Esophagus (tissue), 2 donors: Measurements from ENCODE around the gene PKD1. TPM values are rescaled to one million over a fixed set of nuclear protein-coding genes. Genes with fewer than 3 reads are reported as not detected.

Experiments
- H3K27ac ChIP-seq, 2 donors: one replicate each; pipeline ENCODE4 v1.5.1; 2013; ENCODE audit warnings: low read depth in 2 of 2, mild to moderate bottlenecking in 2 of 2, inconsistent platforms in 1 of 2, low read length in 1 of 2, moderate library complexity in 1 of 2
- H3K27me3 ChIP-seq, 2 donors: one replicate each; pipeline ENCODE4 v1.6.1; 2013; ENCODE audit warnings: low read length in 2 of 2, control low read depth in 1 of 2, mild to moderate bottlenecking in 1 of 2; ENCODE audit not compliant: insufficient read depth in 2 of 2, control insufficient read depth in 1 of 2
- H3K36me3 ChIP-seq, 2 donors: one replicate each; pipeline ENCODE4 v1.6.1; 2013; ENCODE audit warnings: low read length in 1 of 2; ENCODE audit not compliant: control insufficient read depth in 2 of 2, insufficient read depth in 2 of 2
- H3K4me1 ChIP-seq, 2 donors: one replicate each; pipeline ENCODE4 v1.6.1; 2013; ENCODE audit warnings: low read length in 1 of 2; ENCODE audit not compliant: control insufficient read depth in 2 of 2, insufficient read depth in 2 of 2
- H3K4me3 ChIP-seq, 2 donors: one replicate each; pipeline ENCODE4 v1.5.1; 2013; ENCODE audit warnings: low read length in 2 of 2, mild to moderate bottlenecking in 2 of 2, low read depth in 1 of 2, moderate library complexity in 1 of 2
- H3K9me3 ChIP-seq, 2 donors: one replicate each; pipeline ENCODE4 v1.6.1; 2013; ENCODE audit warnings: mild to moderate bottlenecking in 2 of 2, low read depth in 1 of 2, low read length in 1 of 2, moderate library complexity in 1 of 2; ENCODE audit not compliant: control insufficient read depth in 2 of 2, insufficient read depth in 1 of 2
- WGBS, 2 donors: extraction: QIAGEN DNeasy Blood & Tissue Kit; methylation state at CpG; one replicate each; pipeline ENCODE4 v1.1.7; 2013; 5-methylcytosine and 5-hydroxymethylcytosine counted together
- polyA plus RNA-seq, 2 donors: library from polyadenylated mRNA; stranded (reverse); fragments of 200-250 nt; gene quantifications; one replicate each; pipeline ENCODE4 v1.2.3, GENCODE V29; 2013
- donor health status: healthy with polysubstance abuse.
- donor health status: Bipolar disorder and iron deficiency.

PKD1 gene
- polyA plus RNA-seq, 2 donors = 40.5 to 78.0 TPM

DNA sequence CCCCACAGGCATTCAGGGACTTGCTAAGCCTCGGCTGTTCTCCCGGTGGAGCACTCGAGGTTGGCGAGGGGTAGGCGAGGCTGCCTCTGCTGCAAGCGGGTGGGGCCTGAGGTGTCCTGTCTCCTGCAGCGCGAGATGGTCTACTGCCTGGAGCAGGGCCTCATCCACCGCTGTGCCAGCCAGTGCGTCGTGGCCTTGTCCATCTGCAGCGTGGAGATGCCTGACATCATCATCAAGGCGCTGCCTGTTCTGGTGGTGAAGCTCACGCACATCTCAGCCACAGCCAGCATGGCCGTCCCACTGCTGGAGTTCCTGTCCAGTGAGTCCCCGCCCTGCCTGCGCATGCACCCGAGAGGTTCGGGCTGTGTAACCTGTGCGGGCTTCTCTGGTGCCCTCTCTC is 61.6 kb downstream of the PKD1 start:
- H3K4me3 ChIP-seq = no peak overlapping the region
- peaks cover 0 to 3% of the 10 kb centered on the region in 2 donors for H3K9me3 ChIP-seq
- no peak overlapping the region for H3K27ac ChIP-seq
- H3K27me3 ChIP-seq = no peaks in the 10 kb centered on the region
- WGBS, 2 donors = 91 to 95% methylated on average over 20 of the region's 20 CpGs
- H3K36me3 ChIP-seq = peaks cover 19 to 75% of the 10 kb centered on the region in 2 donors
- peaks cover 0 to 2% of the 10 kb centered on the region in 2 donors for H3K4me1 ChIP-seq

DNA sequence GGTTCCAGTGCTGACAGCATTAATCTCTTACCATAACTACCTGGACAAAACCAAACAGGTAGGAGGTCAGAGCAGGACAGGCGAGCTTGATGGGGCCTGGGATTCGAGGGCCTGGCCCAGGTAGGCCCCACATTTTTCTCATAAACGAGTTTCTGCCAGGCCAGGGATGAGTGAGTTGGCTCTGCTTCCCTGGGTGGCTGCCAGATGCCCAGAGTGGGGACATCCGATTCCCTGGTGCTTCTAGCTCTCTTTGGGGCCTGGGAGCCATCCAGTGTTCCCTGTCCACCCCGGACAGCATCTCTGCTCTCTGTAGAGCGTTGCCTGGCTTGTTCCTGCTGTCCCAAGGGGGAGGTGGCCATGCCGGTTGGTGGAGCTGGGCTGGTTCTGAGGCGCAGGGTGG is 62.8 kb downstream of the PKD1 start:
- Histone ChIP-seq H3K4me3 (no peak overlapping the region), H3K27ac (no peak overlapping the region), H3K27me3 (no peaks in the 10 kb centered on the region), H3K36me3 (peaks cover 19 to 68% of the 10 kb centered on the region in 2 donors), H3K9me3 (peaks cover 0 to 3% of the 10 kb centered on the region in 2 donors), H3K4me1 (peaks cover 0 to 2% of the 10 kb centered on the region in 2 donors)
- WGBS, 2 donors = 82 to 88% methylated on average over 8 of the region's 8 CpGs

- WGBS, 2 donors = 84% methylated on average over 34 of the region's 34 CpGs
- Histone ChIP-seq H3K9me3 (peaks cover 0 to 3% of the 10 kb centered on the region in 2 donors), H3K27me3 (no peaks in the 10 kb centered on the region), H3K36me3 (peaks cover 19 to 62% of the 10 kb centered on the region in 2 donors), H3K27ac (no peak overlapping the region), H3K4me3 (no peak overlapping the region), H3K4me1 (peaks cover 0 to 2% of the 10 kb centered on the region in 2 donors)
Observed at GRCh38 chr16:2071454-2072202, 64.1 kb downstream of the PKD1 start.

DNA sequence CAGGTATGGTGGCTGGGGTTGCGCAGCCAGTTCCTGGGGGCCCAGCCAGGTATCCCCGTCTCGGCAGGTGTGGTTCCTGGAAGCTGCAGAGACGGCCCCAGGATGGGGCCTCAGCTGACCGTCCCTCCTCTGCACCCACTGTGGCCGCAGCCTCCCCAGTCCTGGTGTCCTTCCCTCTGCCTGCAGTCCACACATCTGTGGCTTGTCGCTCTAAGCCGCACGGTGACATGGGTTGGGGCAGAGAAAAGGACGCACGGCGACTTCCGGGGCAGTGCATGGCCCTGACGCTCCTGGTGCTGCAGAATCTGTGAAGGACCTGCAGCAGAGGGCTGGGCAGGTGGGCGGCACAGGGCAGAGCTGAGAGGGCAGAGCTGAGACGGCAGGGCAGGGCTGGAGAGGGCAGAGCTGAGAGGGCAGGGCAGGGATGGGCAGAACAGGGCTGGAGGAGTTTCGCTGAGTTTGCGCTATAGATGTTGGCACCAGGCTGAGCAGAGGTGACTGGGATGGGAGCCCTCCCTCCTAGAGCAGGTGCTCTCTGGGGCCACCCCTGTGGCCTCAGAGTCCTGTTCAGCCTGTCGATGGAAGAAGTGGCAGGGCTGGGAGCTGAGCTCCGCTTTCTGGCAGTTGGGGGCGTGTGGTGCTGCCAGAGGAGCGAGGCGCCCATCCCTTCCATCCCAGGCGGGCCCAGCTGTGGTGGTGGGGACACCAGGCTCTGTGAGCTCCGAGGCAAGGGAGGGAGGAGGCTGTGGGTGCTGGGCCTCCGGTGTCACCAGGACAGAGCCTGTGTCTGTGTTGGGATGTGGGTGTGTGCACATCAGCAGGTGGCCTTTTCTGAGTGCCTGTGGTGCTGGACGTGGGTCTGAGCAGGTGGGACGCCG is 64.9 kb downstream of the PKD1 start:
- peaks cover 22 to 61% of the 10 kb centered on the region in 2 donors for H3K36me3 ChIP-seq
- H3K4me3 ChIP-seq = no peak overlapping the region
- 93% methylated on average over 29 of the region's 29 CpGs for WGBS, 2 donors
- H3K4me1 ChIP-seq = peaks cover 0 to 2% of the 10 kb centered on the region in 2 donors
- peaks cover 0 to 3% of the 10 kb centered on the region in 2 donors for H3K9me3 ChIP-seq
- H3K27ac ChIP-seq = no peak overlapping the region
- no peaks in the 10 kb centered on the region for H3K27me3 ChIP-seq

DNA sequence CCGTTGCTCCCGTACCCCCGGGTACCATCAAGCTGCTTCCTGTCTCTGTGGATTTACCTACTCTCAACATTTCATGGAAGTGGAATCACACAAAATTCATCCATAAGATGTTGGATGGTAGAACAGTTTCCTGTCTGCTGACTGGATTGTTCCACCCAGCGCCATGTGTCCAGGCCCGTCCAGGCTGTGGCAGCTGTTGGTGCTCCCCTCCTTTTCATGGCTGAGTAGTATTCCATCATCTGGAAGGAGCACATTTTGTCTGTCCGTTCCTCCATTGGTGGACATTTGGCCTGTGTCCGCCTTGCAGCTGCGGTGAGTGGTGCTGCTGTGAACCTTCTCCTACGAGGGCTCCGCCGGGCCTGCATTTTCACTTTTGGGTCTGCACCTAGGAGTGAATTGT is 69.6 kb downstream of the PKD1 start:
- Histone ChIP-seq H3K4me1 (peaks cover 0 to 2% of the 10 kb centered on the region in 2 donors), H3K36me3 (peaks cover 22 to 59% of the 10 kb centered on the region in 2 donors), H3K9me3 (no peaks in the 10 kb centered on the region), H3K27ac (no peak overlapping the region), H3K4me3 (no peak overlapping the region), H3K27me3 (no peaks in the 10 kb centered on the region)
- 98% methylated on average over 11 of the region's 11 CpGs for WGBS, 2 donors

DNA sequence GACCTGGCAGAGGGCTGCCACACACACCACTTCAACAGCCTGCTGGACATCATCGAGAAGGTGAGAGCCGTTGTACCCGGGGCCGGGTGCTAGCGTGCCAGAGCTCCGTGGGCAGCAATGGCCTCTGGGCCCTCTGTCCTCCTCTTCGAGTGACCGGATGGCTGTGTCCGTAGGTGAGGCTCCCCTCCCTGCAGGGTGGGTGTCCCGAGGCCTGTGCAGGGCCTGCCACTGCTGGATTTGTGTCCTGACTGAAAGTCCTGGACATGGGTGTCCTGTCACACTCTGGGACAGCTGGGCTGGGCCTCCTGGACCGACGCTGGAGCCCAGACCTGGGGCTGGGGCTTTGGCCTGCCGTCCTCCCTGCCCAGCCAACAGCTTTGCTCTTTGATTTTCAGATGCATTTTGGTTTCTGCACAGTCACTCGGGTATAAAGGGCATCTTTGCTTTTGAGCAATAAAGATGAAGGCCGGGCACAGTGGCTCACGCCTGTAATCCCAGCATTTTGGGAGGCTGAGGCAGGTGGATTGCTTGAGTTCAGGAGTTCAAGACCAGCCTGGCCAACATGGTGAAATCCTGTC is 71.2 kb downstream of the PKD1 start:
- Histone ChIP-seq H3K4me1 (no peaks in the 10 kb centered on the region), H3K27me3 (no peaks in the 10 kb centered on the region), H3K4me3 (no peak overlapping the region), H3K36me3 (peaks cover 15 to 55% of the 10 kb centered on the region in 2 donors), H3K27ac (no peak overlapping the region), H3K9me3 (no peaks in the 10 kb centered on the region)
- WGBS, 2 donors = 92 to 94% methylated on average over 14 to 16 of the region's 16 CpGs

GRCh38 chr16:2063861-2064260 is 71.8 kb downstream of the PKD1 start:
- H3K4me3 ChIP-seq = no peak overlapping the region
- 89 to 90% methylated on average over 25 of the region's 25 CpGs for WGBS, 2 donors
- H3K27ac ChIP-seq = no peak overlapping the region
- H3K36me3 ChIP-seq = peaks cover 15 to 53% of the 10 kb centered on the region in 2 donors
- no peaks in the 10 kb centered on the region for H3K4me1 ChIP-seq
- H3K9me3 ChIP-seq = no peaks in the 10 kb centered on the region
- H3K27me3 ChIP-seq = no peaks in the 10 kb centered on the region

- no peak overlapping the region for H3K27ac ChIP-seq
- H3K9me3 ChIP-seq = no peaks in the 10 kb centered on the region
- 95% methylated on average over 28 of the region's 28 CpGs for WGBS, 2 donors
- no peak overlapping the region for H3K4me3 ChIP-seq
- H3K27me3 ChIP-seq = no peaks in the 10 kb centered on the region
- peaks cover 15 to 54% of the 10 kb centered on the region in 2 donors for H3K36me3 ChIP-seq
- no peaks in the 10 kb centered on the region for H3K4me1 ChIP-seq
Observed at GRCh38 chr16:2062801-2063200, 72.9 kb downstream of the PKD1 start.

DNA sequence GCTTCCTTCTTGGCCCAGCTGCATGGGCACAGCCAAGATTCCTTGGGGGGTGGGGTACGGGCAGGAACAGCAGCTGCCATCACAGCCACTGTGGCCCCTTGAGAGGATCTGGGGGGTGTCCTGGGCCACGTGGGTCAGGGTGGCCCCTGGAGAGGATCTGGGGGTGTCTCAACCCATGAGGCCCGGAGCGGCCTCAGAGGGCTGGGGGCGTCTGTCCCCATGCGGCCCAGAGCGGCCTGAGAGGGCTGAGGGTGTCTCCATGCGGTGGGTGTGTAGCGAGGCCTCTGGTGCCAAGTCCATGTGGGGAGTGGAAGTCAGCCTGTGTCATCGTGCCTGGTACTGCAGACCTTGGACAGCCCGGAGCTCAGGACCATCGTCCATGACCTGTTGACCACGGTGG is 74.2 kb downstream of the PKD1 start:
- no peaks in the 10 kb centered on the region for H3K9me3 ChIP-seq
- H3K4me3 ChIP-seq = no peak overlapping the region
- 93% methylated on average over 13 of the region's 13 CpGs for WGBS, 2 donors
- H3K27ac ChIP-seq = no peak overlapping the region
- peaks cover 20 to 65% of the 10 kb centered on the region in 2 donors for H3K36me3 ChIP-seq
- no peaks in the 10 kb centered on the region for H3K27me3 ChIP-seq
- no peaks in the 10 kb centered on the region for H3K4me1 ChIP-seq
